Measurements from ENCODE around the gene TLE4. TPM values are rescaled to one million over a fixed set of nuclear protein-coding genes. Genes with fewer than 3 reads are reported as not detected.

Gene TLE4
- total RNA-seq, 2 donors from 2014 or later: 9.7 to 130 TPM

- Histone ChIP-seq H3K27me3 (replicated peaks; ENCODE audit: insufficient read depth) (no peaks in the 10 kb centered on the region), H3K4me3 (no peak overlapping the region), H3K9me3 (no peaks in the 10 kb centered on the region), H3K36me3 (no peaks in the 10 kb centered on the region), H3K4me1 (replicated peaks) (no peaks in the 10 kb centered on the region), H3K27ac (no peak overlapping the region)
- intact Hi-C loops (cut with DNase I): no loop called here
- TF ChIP-seq POLR2A (IDR thresholded peaks at IDR 0.05): no peak
- TF ChIP-seq, protein P1, sequence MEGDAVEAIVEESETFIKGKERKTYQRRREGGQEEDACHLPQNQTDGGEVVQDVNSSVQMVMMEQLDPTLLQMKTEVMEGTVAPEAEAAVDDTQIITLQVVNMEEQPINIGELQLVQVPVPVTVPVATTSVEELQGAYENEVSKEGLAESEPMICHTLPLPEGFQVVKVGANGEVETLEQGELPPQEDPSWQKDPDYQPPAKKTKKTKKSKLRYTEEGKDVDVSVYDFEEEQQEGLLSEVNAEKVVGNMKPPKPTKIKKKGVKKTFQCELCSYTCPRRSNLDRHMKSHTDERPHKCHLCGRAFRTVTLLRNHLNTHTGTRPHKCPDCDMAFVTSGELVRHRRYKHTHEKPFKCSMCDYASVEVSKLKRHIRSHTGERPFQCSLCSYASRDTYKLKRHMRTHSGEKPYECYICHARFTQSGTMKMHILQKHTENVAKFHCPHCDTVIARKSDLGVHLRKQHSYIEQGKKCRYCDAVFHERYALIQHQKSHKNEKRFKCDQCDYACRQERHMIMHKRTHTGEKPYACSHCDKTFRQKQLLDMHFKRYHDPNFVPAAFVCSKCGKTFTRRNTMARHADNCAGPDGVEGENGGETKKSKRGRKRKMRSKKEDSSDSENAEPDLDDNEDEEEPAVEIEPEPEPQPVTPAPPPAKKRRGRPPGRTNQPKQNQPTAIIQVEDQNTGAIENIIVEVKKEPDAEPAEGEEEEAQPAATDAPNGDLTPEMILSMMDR (IDR thresholded peaks at IDR 0.05): no peak
- no peak for TF ChIP-seq POLR2AphosphoS5 (IDR thresholded peaks at IDR 0.05)
- DNase-seq (ENCODE audit: low spot score): no peak
- WGBS: 50% methylated on average over 2 of the region's 2 CpGs
Measured at GRCh38 chr9:79756414-79756813, 184.6 kb downstream of the TLE4 start.

DNA sequence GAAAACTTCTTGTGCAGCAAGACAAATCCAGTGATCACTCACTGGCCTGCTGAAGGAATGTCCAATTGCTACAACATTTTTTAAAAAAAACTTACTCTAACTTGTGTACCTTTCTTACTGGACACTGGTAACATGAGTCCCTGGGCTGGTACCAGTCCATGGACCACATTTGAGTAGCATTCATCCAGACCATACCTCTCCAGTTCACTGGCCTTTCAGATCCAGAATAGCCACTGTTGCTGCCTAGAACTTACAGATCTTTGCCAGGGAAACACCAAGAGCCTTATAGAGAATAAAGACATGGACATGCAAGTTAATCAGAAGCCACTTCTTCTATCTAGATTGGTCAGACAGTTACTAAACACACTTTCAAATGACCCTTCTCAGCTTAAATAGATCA, 185.3 kb downstream of the TLE4 start:
- H3K4me3 ChIP-seq: no peak overlapping the region
- no peaks in the 10 kb centered on the region for H3K36me3 ChIP-seq
- H3K9me3 ChIP-seq: no peaks in the 10 kb centered on the region
- no peak for TF ChIP-seq POLR2AphosphoS5 (IDR thresholded peaks at IDR 0.05)
- TF ChIP-seq, protein P1 (IDR thresholded peaks at IDR 0.05): no peak
- no peak for TF ChIP-seq POLR2A (IDR thresholded peaks at IDR 0.05)
- DNase-seq (ENCODE audit: low spot score): no peak
- no peaks in the 10 kb centered on the region for H3K4me1 ChIP-seq (replicated peaks)
- intact Hi-C loops (cut with DNase I): no loop called here
- H3K27me3 ChIP-seq (replicated peaks; ENCODE audit: insufficient read depth): no peaks in the 10 kb centered on the region
- H3K27ac ChIP-seq: no peak overlapping the region

- Histone ChIP-seq H3K27ac (no peak overlapping the region), H3K9me3 (no peaks in the 10 kb centered on the region), H3K4me1 (replicated peaks) (no peaks in the 10 kb centered on the region), H3K27me3 (replicated peaks; ENCODE audit: insufficient read depth) (no peaks in the 10 kb centered on the region), H3K4me3 (no peak overlapping the region), H3K36me3 (no peaks in the 10 kb centered on the region)
- WGBS: 77% methylated on average over 2 of the region's 2 CpGs
- DNase-seq (ENCODE audit: low spot score): no peak
- TF ChIP-seq, protein P1 (IDR thresholded peaks at IDR 0.05): peak in 1 of 4 experiments; percentile 23
- TF ChIP-seq POLR2A (IDR thresholded peaks at IDR 0.05): no peak
- intact Hi-C loops (cut with DNase I): no loop called here
Measured at GRCh38 chr9:79757881-79758669, 186.3 kb downstream of the TLE4 start.

GRCh38 chr9:79759460-79759859, 187.7 kb downstream of the TLE4 start:
- 81% methylated on average over 1 of the region's 1 CpG for WGBS
- Histone ChIP-seq H3K4me3 (no peak overlapping the region), H3K27ac (no peak overlapping the region), H3K4me1 (replicated peaks) (no peaks in the 10 kb centered on the region), H3K9me3 (no peaks in the 10 kb centered on the region), H3K36me3 (no peaks in the 10 kb centered on the region), H3K27me3 (replicated peaks; ENCODE audit: insufficient read depth) (no peaks in the 10 kb centered on the region)
- intact Hi-C loops (cut with DNase I): no loop called here
- DNase-seq (ENCODE audit: low spot score): no peak
- no peak for TF ChIP-seq POLR2AphosphoS5 (IDR thresholded peaks at IDR 0.05)
- TF ChIP-seq POLR2A (IDR thresholded peaks at IDR 0.05): no peak
- TF ChIP-seq, protein P1 (IDR thresholded peaks at IDR 0.05): no peak

DNA sequence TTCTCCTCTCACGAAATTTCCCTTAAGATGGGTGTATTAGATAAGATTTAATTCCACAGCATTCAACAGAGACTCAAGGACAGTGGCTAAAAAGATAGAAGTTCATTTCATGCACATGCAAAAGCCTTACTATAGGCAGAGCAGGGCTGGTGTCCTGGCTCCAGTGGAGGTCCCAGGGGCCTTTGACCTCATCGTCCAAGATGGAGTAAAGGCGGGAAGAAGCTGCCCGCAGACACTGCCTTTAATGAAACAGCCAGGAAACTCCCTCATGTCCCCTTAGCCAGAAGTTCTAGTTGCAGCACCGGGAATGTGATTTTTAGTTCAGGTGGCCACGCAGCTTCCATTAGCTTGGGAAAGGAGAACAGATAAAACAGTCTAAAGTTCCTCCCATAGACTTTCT, 190.3 kb downstream of the TLE4 start:
- Histone ChIP-seq H3K4me1 (replicated peaks) (no peaks in the 10 kb centered on the region), H3K4me3 (no peak overlapping the region), H3K27me3 (replicated peaks; ENCODE audit: insufficient read depth) (no peaks in the 10 kb centered on the region), H3K27ac (no peak overlapping the region), H3K9me3 (no peaks in the 10 kb centered on the region), H3K36me3 (no peaks in the 10 kb centered on the region)
- DNase-seq (ENCODE audit: low spot score): no peak
- 93% methylated on average over 6 of the region's 6 CpGs for WGBS
- intact Hi-C loops (cut with DNase I): no loop called here
- TF ChIP-seq POLR2AphosphoS5 (IDR thresholded peaks at IDR 0.05) (no peak), POLR2A (IDR thresholded peaks at IDR 0.05) (no peak)
- TF ChIP-seq, protein P1 (IDR thresholded peaks at IDR 0.05): no peak

Data from prostate gland (tissue), 2 donors.